Spinal cord (tissue), 4 donors: ENCODE data around the gene CLEC4G. TPM values are rescaled to one million over a fixed set of nuclear protein-coding genes. Genes with fewer than 3 reads are reported as not detected.

ENCODE experiments used
- polyA plus RNA-seq, 2 donors: library from polyadenylated mRNA; unstranded; fragments of 120-200 nt; gene quantifications; one replicate each; pipeline ENCODE4 v1.2.1, GENCODE V29; 2013; ENCODE audit not compliant: insufficient read length in 2 of 2
- total RNA-seq, 2 donors: library from RNA; depleted of rRNA in 1 of 2; stranded (reverse); fragments of 120-200 nt in 1 of 2; fragments of >200 nt in 1 of 2; gene quantifications; one replicate each; pipeline versions ENCODE4 v1.2.3 to v1.2.4, GENCODE V29; 2013 to 2014

The CLEC4G gene
- total and polyA plus RNA-seq, 4 donors = 0.17 to 2.1 (median 1.0) TPM

Other genes starting within 250 kb of the CLEC4G start
- 1 to 10 TPM; 1.7 to 6.0 TPM for gene PEX11G, start 243.1 kb downstream of the CLEC4G start, total RNA-seq
- 1 to 10 TPM; 3.8 to 5.1 TPM for gene PEX11G, start 243.1 kb downstream of the CLEC4G start, polyA plus RNA-seq
- 10 to 100 TPM; 12.3 to 33.7 TPM for gene ZNF358, start 216.0 kb downstream of the CLEC4G start, total RNA-seq
- 10 to 100 TPM; 85.6 to 96.0 TPM for gene ZNF358, start 216.0 kb downstream of the CLEC4G start, polyA plus RNA-seq
- 10 to 100 TPM in 1 of 2 donors, 1 to 10 TPM in 1; 9.3 to 10.7 TPM for gene MCOLN1, start 209.5 kb downstream of the CLEC4G start, total RNA-seq
- gene MCOLN1, start 209.5 kb downstream of the CLEC4G start, polyA plus RNA-seq = 10 to 100 TPM; 39.9 to 45.4 TPM
- 10 to 100 TPM; 45.8 to 47.8 TPM for gene PNPLA6, start 196.4 kb downstream of the CLEC4G start, total RNA-seq
- 10 to 100 TPM; 91.8 to 94.3 TPM for gene PNPLA6, start 196.4 kb downstream of the CLEC4G start, polyA plus RNA-seq
- 1 to 10 TPM; 4.9 to 7.9 TPM for gene CAMSAP3, start 136.2 kb downstream of the CLEC4G start, total RNA-seq
- 10 to 100 TPM; 41.4 to 45.8 TPM for gene CAMSAP3, start 136.2 kb downstream of the CLEC4G start, polyA plus RNA-seq
- 10 to 100 TPM; 18.6 to 29.3 TPM for gene XAB2, start 102.6 kb downstream of the CLEC4G start, total RNA-seq
- 10 to 100 TPM; 34.6 to 38.5 TPM for gene XAB2, start 102.6 kb downstream of the CLEC4G start, polyA plus RNA-seq
- 100 to 1,000 TPM in 1 of 2 donors, 10 to 100 TPM in 1; 18.1 to 107 TPM for gene PET100, start 102.3 kb downstream of the CLEC4G start, total RNA-seq
- gene PET100, start 102.3 kb downstream of the CLEC4G start, polyA plus RNA-seq = 100 to 1,000 TPM; 118 to 145 TPM
- gene PCP2, start 98.4 kb downstream of the CLEC4G start, total RNA-seq = not detected
- under 1 TPM in 1 of 2 donors, not detected in 1; 0.62 TPM for gene PCP2, start 98.4 kb downstream of the CLEC4G start, polyA plus RNA-seq
- 1 to 10 TPM; 4.4 to 8.3 TPM for gene STXBP2, start 95.0 kb downstream of the CLEC4G start, total RNA-seq
- gene STXBP2, start 95.0 kb downstream of the CLEC4G start, polyA plus RNA-seq = 10 to 100 TPM; 12.9 to 14.0 TPM
- 1 to 10 TPM; 1.8 to 7.6 TPM for gene RETN, start 63.1 kb downstream of the CLEC4G start, total RNA-seq
- under 1 TPM in 1 of 2 donors, not detected in 1; 0.74 TPM for gene RETN, start 63.1 kb downstream of the CLEC4G start, polyA plus RNA-seq
- gene MCEMP1, start 55.0 kb downstream of the CLEC4G start, total RNA-seq = 1 to 10 TPM in 1 of 2 donors, not detected in 1; 1.7 TPM
- under 1 TPM in 1 of 2 donors, not detected in 1; 0.41 TPM for gene MCEMP1, start 55.0 kb downstream of the CLEC4G start, polyA plus RNA-seq
- gene TRAPPC5, start 51.3 kb downstream of the CLEC4G start, total RNA-seq = 100 to 1,000 TPM in 1 of 2 donors, 10 to 100 TPM in 1; 24.5 to 165 TPM
- 10 to 100 TPM; 95.8 to 98.4 TPM for gene TRAPPC5, start 51.3 kb downstream of the CLEC4G start, polyA plus RNA-seq
- gene FCER2, start 30.0 kb downstream of the CLEC4G start, total RNA-seq = under 1 TPM; 0.50 to 0.59 TPM
- gene FCER2, start 30.0 kb downstream of the CLEC4G start, polyA plus RNA-seq = under 1 TPM in 1 of 2 donors, not detected in 1; 0.27 TPM
- 1 to 10 TPM; 1.9 to 2.5 TPM for gene CD209, start 15.4 kb upstream of the CLEC4G start, total RNA-seq
- under 1 TPM; 0.24 to 0.95 TPM for gene CD209, start 15.4 kb upstream of the CLEC4G start, polyA plus RNA-seq
- gene CLEC4M, start 31.1 kb upstream of the CLEC4G start, total RNA-seq = 1 to 10 TPM in 1 of 2 donors, under 1 TPM in 1; 0.33 to 1.8 TPM
- gene CLEC4M, start 31.1 kb upstream of the CLEC4G start, polyA plus RNA-seq = 1 to 10 TPM in 1 of 2 donors, under 1 TPM in 1; 0.67 to 1.2 TPM
- 10 to 100 TPM; 28.4 to 36.1 TPM for gene EVI5L, start 98.1 kb upstream of the CLEC4G start, total RNA-seq
- 100 to 1,000 TPM in 1 of 2 donors, 10 to 100 TPM in 1; 99.5 to 110 TPM for gene EVI5L, start 98.1 kb upstream of the CLEC4G start, polyA plus RNA-seq
- 1 to 10 TPM; 1.9 to 2.4 TPM for gene PRR36, start 142.3 kb upstream of the CLEC4G start, total RNA-seq
- 10 to 100 TPM; 59.4 to 59.7 TPM for gene PRR36, start 142.3 kb upstream of the CLEC4G start, polyA plus RNA-seq
- under 1 TPM; 0.40 to 0.66 TPM for gene LRRC8E, start 156.4 kb upstream of the CLEC4G start, total RNA-seq
- under 1 TPM in 1 of 2 donors, not detected in 1; 0.77 TPM for gene LRRC8E, start 156.4 kb upstream of the CLEC4G start, polyA plus RNA-seq
- gene MAP2K7, start 171.8 kb upstream of the CLEC4G start, total RNA-seq = 10 to 100 TPM in 1 of 2 donors, 1 to 10 TPM in 1; 8.1 to 12.7 TPM
- gene MAP2K7, start 171.8 kb upstream of the CLEC4G start, polyA plus RNA-seq = 10 to 100 TPM; 30.6 to 36.8 TPM
- gene TGFBR3L, start 182.7 kb upstream of the CLEC4G start, total RNA-seq = 1 to 10 TPM in 1 of 2 donors, under 1 TPM in 1; 0.59 to 1.5 TPM
- gene TGFBR3L, start 182.7 kb upstream of the CLEC4G start, polyA plus RNA-seq = 1 to 10 TPM; 4.3 to 6.1 TPM
- 10 to 100 TPM in 1 of 2 donors, 1 to 10 TPM in 1; 5.7 to 11.0 TPM for gene SNAPC2, start 188.2 kb upstream of the CLEC4G start, total RNA-seq
- gene SNAPC2, start 188.2 kb upstream of the CLEC4G start, polyA plus RNA-seq = 10 to 100 TPM; 21.3 to 27.1 TPM
- 10 to 100 TPM in 1 of 2 donors, 1 to 10 TPM in 1; 4.3 to 14.7 TPM for gene CTXN1, start 194.0 kb upstream of the CLEC4G start, total RNA-seq
- gene CTXN1, start 194.0 kb upstream of the CLEC4G start, polyA plus RNA-seq = 100 to 1,000 TPM; 161 to 182 TPM
- 10 to 100 TPM; 25.5 to 47.0 TPM for gene TIMM44, start 211.6 kb upstream of the CLEC4G start, total RNA-seq
- 10 to 100 TPM; 65.4 to 74.8 TPM for gene TIMM44, start 211.6 kb upstream of the CLEC4G start, polyA plus RNA-seq